Esophagus squamous epithelium (tissue), 4 donors: Measurements from ENCODE around the gene PDZD7.

Source experiments
- CTCF ChIP-seq, 6 experiments: fragments of 450-650 bp in 4 of 6; fragments of 200-600 bp in 2 of 6; sonication (generic) in 2 of 6; IDR thresholded peaks; one replicate each; pipeline ENCODE4 v1.5.1; 2016 to 2019; ENCODE audit warnings: antibody characterized with exemption in 6 of 6, mild to moderate bottlenecking in 4 of 6, moderate library complexity in 4 of 6
- POLR2A ChIP-seq, 4 donors: fragments of 450-650 bp; IDR thresholded peaks; one replicate each; pipeline ENCODE4 v1.6.1; 2017; ENCODE audit warnings: antibody characterized with exemption in 4 of 4, mild to moderate bottlenecking in 4 of 4, moderate library complexity in 3 of 4

- TF ChIP-seq CTCF (IDR thresholded peaks at IDR 0.05), result no peak
- no peak for TF ChIP-seq POLR2A (IDR thresholded peaks at IDR 0.05)
These were observed 40.4 kb upstream of the PDZD7 start for GRCh38 chr10:101071267-101071884.
